NOMO-1 (cell line): ENCODE results near the gene LMAN1.

Source experiments
- DNase-seq, 2 experiments: peaks; one replicate each; lab custom pipeline; 2025; ENCODE audit not compliant: unreplicated experiment in 2 of 2; lab: John Stamatoyannopoulos, UW

LMAN1 gene

DNA sequence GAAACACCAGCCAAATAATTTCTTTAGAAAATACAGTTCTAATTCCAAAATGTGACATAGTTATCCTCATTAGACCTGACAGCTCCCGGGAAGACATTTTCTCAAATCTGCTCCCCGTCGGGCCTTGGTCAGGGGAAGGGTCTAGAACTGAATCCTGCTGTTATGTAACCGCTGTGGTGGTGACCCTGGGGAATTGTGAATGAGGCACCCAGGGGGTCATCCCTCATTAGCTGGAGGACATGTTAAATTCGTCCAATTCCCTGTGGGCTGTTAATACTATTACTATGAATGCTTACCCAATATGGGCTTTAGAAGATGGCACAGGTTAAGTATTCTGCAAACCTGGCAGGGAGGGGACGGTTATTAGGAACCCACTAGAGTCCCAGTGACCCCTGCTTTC is 52.4 kb downstream of the LMAN1 start:
- no peak for DNase-seq

DNA sequence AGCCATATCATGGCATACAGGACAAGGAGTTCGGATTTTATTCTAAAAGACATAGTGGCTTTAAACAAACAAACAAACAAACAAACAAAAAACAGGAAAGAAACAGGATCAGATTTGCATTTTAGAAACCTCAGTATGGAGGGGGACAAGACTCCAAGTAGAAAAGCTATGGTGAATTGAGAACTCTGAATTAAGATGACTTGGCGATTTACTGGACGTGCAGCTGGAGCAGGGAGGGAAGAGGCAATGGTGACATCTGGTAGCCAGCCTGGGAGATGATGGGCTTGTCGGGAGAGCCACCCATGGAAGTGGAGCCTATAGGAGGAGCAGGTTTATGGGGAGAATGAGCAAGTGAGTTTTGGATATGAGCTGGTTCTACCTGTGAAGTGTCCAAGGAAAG is 53.8 kb downstream of the LMAN1 start:
- DNase-seq, result no peak

- no peak for DNase-seq
Observed at GRCh38 chr18:59303656-59304195, 55.3 kb downstream of the LMAN1 start.

- no peak for DNase-seq
Observed at GRCh38 chr18:59303006-59303405, 56.1 kb downstream of the LMAN1 start.

- no peak for DNase-seq
Observed at GRCh38 chr18:59301929-59302328, 57.1 kb downstream of the LMAN1 start.

DNA sequence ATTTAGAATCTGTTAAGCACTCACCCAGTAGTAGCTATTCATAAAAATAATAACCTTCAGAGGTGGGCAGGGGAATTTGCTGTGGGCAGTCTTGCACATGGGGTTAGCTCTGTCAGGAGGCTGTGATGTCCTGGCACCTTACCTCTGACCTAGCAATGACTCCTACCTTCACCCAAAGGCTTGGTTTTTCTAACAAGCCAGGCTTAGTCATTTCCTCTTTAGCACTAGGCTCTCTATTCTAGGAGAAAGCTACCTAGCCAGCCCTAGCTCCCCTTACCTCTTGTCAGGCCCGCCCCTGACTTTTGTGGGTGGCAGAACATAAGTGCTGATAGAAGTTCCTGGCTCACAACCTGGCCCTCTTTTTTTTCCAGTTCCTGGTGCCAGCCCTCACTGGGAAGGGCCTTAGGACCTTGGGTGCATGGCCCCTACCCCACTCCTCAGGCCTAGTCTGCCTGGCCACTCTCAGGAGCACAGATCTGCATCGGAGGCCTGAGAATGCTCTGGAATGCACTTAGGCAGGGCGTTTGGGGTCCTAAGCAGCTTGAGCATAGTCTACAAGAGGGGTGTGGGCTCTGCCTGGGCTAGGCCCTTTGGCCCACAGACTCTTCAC is 58.3 kb downstream of the LMAN1 start:
- DNase-seq, result no peak

GRCh38 chr18:59298871-59299270 is 60.2 kb downstream of the LMAN1 start:
- no peak for DNase-seq

DNA sequence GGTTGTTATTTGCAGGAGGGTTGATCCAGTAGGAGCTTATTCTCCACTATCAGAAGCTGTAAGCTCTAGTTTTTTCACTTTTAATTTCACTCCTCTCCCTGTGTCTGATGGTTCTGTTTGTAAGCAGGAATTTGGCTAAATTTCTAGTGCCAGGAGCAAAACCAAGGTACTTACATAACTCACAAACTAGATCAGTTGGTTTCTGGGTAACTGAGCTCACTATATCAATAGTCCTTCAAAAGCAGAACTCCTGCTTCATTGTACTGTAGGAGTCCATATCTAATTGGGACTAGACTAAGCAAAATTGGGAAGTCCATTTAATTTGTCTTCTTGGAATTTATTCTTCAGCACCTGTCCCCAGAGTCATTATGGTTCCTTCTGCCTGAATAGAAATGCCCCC is 65.7 kb downstream of the LMAN1 start:
- no peak for DNase-seq

DNA sequence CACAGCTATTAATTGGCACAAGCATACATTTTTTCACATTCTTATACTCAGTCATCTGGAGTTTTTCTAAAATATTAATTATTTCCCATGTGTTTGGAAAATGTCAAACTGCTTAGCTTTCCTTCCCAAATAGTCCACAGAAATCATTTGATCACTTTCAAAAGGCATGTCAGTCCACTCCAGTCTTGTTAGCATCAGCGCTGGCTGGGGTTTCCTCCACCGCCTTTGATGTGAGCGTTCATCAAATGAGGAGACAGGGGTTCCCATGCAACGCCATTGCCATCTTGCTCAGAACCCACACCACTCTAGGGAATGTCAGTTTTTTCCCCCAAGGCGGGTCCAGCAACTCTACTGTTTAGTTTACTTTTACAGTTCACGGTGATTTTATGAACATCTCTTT is 72.7 kb downstream of the LMAN1 start:
- no peak for DNase-seq

- DNase-seq, result no peak
Observed at GRCh38 chr18:59282341-59282740, 76.7 kb downstream of the LMAN1 start.

DNA sequence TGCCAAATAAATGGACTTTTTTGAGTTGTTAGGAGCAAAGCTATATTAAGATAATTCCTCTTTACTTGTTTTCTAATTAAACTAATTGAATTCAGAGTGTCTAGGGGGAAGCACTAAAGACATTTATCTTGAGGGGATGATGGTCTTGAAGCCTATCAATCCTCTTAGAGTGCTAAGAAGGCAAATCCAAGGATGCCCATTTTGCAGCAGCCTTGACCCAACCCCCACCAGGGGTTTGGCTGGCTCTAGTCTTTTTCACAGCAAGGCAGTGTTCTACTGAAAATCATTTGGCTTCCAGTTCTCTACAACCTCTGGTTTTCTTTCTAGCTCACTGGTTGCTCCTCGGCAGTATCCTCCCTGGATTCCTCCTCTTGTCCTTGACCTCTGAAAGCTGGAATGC is 79.3 kb downstream of the LMAN1 start:
- no peak for DNase-seq

GRCh38 chr18:59279193-59279592 is 79.9 kb downstream of the LMAN1 start:
- DNase-seq, result no peak

- DNase-seq, result no peak
Observed at GRCh38 chr18:59278793-59279192, 80.3 kb downstream of the LMAN1 start.
